Calu3 (cell line): ENCODE data around the gene FOXJ1. TPM values are rescaled to one million over a fixed set of nuclear protein-coding genes. Genes with fewer than 3 reads are reported as not detected.

Source experiments
- BruUV-seq: library from RNA; stranded (reverse); fragments of 400-500 nt; replicated peaks from 2 replicates; lab custom pipeline; 2021; lab: Mats Ljungman, UMichigan
- CTCF ChIA-PET: fragments of 300-600 bp; sonication (Branson Sonifier 250); formaldehyde crosslinking; loops from one replicate; lab custom pipeline; 2022; ENCODE audit warnings: antibody characterized with exemption; lab: Charles Lee
- DNase-seq: peaks from one replicate; pipeline ENCODE4 v3.0.0; 2022
- H3K27ac Mint-ChIP-seq: one replicate; pipeline ENCODE4 v1.8.0; 2022; ENCODE audit warnings: mixed read lengths; ENCODE audit not compliant: unreplicated experiment
- H3K27me3 Mint-ChIP-seq: one replicate; pipeline ENCODE4 v1.8.0; 2022; ENCODE audit warnings: mixed read lengths; ENCODE audit not compliant: unreplicated experiment
- H3K36me3 Mint-ChIP-seq: one replicate; pipeline ENCODE4 v1.8.0; 2022; ENCODE audit warnings: mild to moderate bottlenecking, moderate library complexity, mixed read lengths; ENCODE audit not compliant: insufficient read depth, unreplicated experiment
- H3K4me1 Mint-ChIP-seq: one replicate; pipeline ENCODE4 v1.8.0; 2022; ENCODE audit warnings: mild to moderate bottlenecking, low read depth, mixed read lengths; ENCODE audit not compliant: unreplicated experiment
- H3K4me3 Mint-ChIP-seq: one replicate; pipeline ENCODE4 v1.8.0; 2022; ENCODE audit warnings: mild to moderate bottlenecking, low read depth, moderate library complexity, mixed read lengths; ENCODE audit not compliant: unreplicated experiment
- H3K9me3 Mint-ChIP-seq: one replicate; pipeline ENCODE4 v1.8.0; 2022; ENCODE audit warnings: low read depth, mixed read lengths; ENCODE audit not compliant: unreplicated experiment
- intact Hi-C: fragments of 100-400 bp; cut with micrococcal nuclease; formaldehyde crosslinking; loops from one replicate; pipeline ENCODE4 v1.10.0; 2022; ENCODE audit not compliant: unreplicated experiment
- total RNA-seq: library from RNA; stranded (reverse); gene quantifications from 2 replicates; pipeline ENCODE4 v1.2.3, GENCODE V29; 2022
- TF ChIP-seq, protein P1 (sequence below): fragments of 200-600 bp; IDR thresholded peaks from one replicate; pipeline ENCODE4 v1.8.0; 2022; ENCODE audit warnings: antibody characterized with exemption; ENCODE audit not compliant: unreplicated experiment

Gene FOXJ1
- total RNA-seq, 1 experiment from 2014 or later: not detected

DNA sequence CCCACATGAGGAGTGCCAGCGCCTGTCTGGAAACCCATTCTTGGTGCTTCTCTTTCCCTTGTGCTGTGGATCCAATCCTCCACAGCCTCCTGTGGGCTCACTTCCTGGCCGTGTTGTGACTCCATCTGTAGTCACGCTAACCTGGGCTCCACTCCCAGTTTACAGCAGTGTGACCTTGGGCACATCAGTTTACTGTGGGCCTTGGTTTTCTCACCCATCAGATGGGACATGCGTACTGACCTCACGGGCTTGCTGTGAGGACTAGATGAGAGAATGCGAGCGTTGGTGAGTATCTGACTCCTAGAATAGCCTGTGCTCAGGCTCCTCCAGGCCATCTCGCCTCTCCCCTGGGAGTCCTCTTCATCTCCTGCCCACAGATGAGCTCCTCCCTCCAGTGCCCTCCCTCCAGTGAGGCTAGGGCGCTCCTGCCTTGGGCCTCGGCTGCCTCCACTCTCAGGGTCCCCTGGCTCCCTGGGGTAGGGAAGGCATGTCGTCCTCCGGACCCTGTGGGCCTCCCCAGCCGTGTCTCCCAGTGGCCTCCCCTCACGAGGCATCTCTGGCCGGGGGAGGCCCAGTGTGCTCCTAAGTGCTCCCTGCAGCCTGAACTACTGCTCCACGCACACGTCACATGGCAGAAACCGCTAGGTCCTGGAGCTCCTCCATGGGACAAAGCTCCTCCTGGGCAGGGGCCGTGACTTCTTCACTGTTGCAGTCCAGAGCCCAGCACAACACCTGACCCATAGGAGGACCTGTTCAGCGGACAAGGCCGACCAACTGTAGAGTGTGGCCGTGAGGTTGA, 5.2 kb upstream of the FOXJ1 start:
- Mint-ChIP-seq H3K36me3 (peaks cover 5% of the 10 kb centered on the region), H3K9me3 (no peaks in the 10 kb centered on the region), H3K27me3 (no peaks in the 10 kb centered on the region), H3K4me3 (no peak overlapping the region), H3K27ac (no peak overlapping the region), H3K4me1 (no peaks in the 10 kb centered on the region)
- no peak for DNase-seq
- TF ChIP-seq, protein P1, sequence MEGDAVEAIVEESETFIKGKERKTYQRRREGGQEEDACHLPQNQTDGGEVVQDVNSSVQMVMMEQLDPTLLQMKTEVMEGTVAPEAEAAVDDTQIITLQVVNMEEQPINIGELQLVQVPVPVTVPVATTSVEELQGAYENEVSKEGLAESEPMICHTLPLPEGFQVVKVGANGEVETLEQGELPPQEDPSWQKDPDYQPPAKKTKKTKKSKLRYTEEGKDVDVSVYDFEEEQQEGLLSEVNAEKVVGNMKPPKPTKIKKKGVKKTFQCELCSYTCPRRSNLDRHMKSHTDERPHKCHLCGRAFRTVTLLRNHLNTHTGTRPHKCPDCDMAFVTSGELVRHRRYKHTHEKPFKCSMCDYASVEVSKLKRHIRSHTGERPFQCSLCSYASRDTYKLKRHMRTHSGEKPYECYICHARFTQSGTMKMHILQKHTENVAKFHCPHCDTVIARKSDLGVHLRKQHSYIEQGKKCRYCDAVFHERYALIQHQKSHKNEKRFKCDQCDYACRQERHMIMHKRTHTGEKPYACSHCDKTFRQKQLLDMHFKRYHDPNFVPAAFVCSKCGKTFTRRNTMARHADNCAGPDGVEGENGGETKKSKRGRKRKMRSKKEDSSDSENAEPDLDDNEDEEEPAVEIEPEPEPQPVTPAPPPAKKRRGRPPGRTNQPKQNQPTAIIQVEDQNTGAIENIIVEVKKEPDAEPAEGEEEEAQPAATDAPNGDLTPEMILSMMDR: no peak
- CTCF ChIA-PET: interaction anchor here (1.2 kb wide), 1 partner anchor 13 kb away, joined by 4 read pairs; no protein-coding TSS in a partner anchor
- intact Hi-C loops: no loop called here
- BruUV-seq: no TSS peak

DNA sequence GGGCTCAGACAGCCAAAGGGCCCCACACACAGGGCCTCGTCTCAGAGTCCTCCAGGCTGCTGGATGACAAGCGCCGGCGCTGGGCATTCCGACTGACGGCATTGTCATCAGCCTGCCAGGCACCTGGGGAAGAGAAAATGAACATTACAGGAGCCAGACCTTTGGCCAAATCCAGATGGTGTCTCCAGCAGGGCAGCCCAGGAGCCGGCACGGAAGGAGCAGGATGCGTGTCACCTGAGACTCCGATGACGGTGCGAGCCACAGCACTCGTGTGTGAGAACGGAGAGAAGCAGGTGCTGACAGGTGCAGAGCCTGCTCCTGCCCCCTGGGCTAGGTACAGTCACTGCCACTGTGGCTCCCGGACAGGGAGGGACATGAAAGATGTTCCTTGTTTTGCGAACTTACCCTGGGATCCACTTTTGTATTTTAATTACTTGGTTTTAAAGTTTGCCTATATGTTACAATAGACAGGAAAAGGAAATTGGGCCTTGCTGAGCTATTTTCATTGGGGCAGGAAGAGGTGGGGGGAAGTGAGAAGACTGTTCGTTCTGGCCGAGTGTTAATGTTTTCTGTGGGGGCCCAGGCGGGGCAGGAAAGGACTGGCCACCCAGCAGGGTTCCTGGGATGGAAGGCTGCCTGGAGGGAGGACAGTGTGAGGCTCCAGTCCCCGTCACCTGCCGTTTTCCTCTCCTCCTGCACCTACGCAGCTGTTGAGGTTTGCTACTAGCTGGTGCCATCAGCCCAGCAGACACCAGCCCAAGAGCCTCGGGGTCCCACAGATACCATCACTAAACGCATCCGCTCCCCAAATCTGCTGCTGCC, 4.4 kb upstream of the FOXJ1 start:
- H3K27me3 Mint-ChIP-seq: no peaks in the 10 kb centered on the region
- CTCF ChIA-PET: interaction anchor here (1.2 kb wide), 1 partner anchor 13 kb away, joined by 4 read pairs; no protein-coding TSS in a partner anchor

DNA sequence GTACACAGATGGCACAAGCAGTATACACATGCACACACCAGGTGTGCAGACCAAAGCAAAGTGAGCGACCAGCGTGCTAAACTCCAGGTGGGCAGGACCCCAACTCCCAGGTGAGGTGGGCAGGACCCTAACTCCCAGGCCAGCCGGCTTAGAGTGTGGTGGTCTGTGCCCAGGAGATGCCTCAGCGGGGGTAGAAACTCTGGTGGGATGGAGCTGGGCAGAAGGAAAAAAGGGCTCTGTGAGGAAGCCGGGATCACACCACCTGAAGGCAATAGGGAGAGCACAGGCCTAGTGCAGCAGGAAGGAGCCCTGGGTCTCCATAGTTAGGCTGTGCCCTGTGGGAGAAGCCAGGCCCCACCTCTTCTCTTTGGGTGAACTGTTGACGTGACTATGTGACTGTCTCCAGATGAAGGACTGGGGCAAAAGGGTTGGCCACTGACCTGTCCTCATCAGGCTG, 1.6 kb upstream of the FOXJ1 start:
- no TSS peak for BruUV-seq

More for the DNA sequence above, 4.4 kb upstream of the FOXJ1 start:
- no peak for DNase-seq
- no TSS peak for BruUV-seq
- Mint-ChIP-seq H3K4me3 (no peak overlapping the region), H3K9me3 (no peaks in the 10 kb centered on the region), H3K27ac (no peak overlapping the region), H3K36me3 (peaks cover 9% of the 10 kb centered on the region), H3K4me1 (no peaks in the 10 kb centered on the region)
- TF ChIP-seq, protein P1: no peak
- intact Hi-C loops: no loop called here

More for the DNA sequence above, 1.6 kb upstream of the FOXJ1 start:
- no peak for DNase-seq
- Mint-ChIP-seq H3K9me3 (no peaks in the 10 kb centered on the region), H3K27me3 (peaks cover 13% of the 10 kb centered on the region), H3K4me1 (peaks cover 9% of the 10 kb centered on the region), H3K27ac (no peak overlapping the region), H3K36me3 (peaks cover 17% of the 10 kb centered on the region), H3K4me3 (no peak overlapping the region)
- intact Hi-C loops: no loop called here
- TF ChIP-seq, protein P1: no peak
- CTCF ChIA-PET: interaction anchor here (0.6 to 2.2 kb wide), 2 partner anchors 39 to 168 kb away, joined by 3 to 6 read pairs; no protein-coding TSS in a partner anchor
